Measurements from ENCODE around the gene STAM.

Gene STAM

DNA sequence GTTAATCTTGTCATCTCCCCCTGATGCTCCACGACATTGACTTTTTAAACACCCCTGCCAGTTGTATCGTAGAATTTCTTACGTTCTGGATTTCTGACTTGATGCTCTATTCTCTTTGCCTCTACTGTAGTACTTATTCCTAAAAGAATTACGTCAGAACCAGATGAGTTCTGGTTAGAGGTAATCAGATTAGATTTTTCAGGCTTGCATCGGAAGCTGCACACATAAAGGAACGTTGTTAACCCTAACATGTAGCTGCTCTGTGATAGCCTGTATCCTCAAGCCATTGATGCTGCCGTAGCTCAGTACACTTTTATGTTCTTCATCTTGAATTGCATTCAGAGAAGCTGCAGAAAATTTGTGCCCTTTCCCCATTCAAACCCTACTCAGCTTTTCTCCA is 81.8 kb downstream of the STAM start:
- H3K4me3 ChIP-seq (ENCODE audit: low read depth, low read length) = no peak overlapping the region
- TF ChIP-seq CTCF (IDR thresholded peaks at IDR 0.05; ENCODE audit: borderline replicate concordance, insufficient read depth, low read depth, low read length) = no peak

DNA sequence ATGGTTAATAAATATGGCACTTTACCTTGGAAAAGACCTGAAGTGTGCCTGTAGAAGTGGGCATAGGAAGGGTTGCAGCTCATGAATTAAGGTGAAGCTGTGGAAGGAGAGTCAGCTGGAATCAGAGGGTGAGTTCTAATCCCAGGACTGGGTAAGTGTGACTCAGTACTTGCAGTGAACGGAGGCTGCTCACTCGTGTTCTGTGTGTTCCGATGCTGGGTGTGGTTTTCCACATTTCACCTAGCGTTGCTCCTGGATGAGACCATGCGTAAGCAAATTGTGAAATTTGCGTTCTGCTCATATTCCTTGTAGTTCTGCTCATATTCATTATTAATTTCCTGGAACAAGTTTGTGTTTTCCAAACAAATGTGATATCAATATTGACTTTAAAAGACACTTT is 85.7 kb downstream of the STAM start:
- TF ChIP-seq CTCF (IDR thresholded peaks at IDR 0.05; ENCODE audit: borderline replicate concordance, insufficient read depth, low read depth, low read length) = no peak
- no peak overlapping the region for H3K4me3 ChIP-seq (ENCODE audit: low read depth, low read length)

DNA sequence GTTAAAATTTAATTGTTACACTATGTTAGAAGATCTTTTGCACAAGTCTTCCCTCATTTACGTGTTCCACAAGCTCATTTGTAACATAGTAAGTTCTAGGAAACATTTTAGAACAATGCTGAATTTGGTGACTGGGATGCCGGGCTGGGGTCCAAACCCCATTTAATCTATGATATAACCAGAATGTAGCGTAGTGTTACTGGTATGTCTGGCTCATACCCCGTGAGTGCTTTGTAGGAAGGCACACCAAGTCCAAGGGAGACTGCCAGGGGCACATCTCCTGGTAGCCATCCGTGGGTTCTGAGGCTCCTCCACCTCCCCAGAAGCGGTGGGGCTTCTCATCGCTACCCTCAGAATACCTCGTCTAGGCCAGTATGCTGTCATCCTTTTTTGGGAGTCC is 86.7 kb downstream of the STAM start:
- TF ChIP-seq CTCF (IDR thresholded peaks at IDR 0.05; ENCODE audit: borderline replicate concordance, insufficient read depth, low read depth, low read length) = no peak
- no peak overlapping the region for H3K4me3 ChIP-seq (ENCODE audit: low read depth, low read length)

- no peak for TF ChIP-seq CTCF (IDR thresholded peaks at IDR 0.05; ENCODE audit: borderline replicate concordance, insufficient read depth, low read depth, low read length)
- no peak overlapping the region for H3K4me3 ChIP-seq (ENCODE audit: low read depth, low read length)
Observed at GRCh38 chr10:17731331-17732020, 87.5 kb downstream of the STAM start.

DNA sequence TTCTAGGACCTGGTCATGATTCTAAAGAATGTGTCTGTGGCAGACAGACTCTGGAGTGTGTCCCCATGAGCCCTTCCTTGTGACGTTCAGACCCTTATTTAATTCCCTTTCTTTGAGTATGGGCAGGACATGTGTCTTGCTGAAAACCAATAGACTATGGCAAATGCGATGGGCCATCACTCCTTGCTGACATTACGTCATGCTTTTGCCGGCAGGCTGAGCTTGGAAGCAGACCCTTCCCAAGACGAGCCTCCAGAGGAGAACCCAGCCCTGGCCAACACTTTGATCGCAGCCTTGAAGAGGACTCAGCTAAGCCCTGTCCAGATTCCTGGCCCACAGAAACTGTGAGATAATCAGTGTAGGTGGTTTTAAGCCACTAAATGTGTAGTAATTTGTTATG is 89.7 kb downstream of the STAM start:
- no peak for TF ChIP-seq CTCF (IDR thresholded peaks at IDR 0.05; ENCODE audit: borderline replicate concordance, insufficient read depth, low read depth, low read length)
- H3K4me3 ChIP-seq (ENCODE audit: low read depth, low read length) = no peak overlapping the region

GRCh38 chr10:17734432-17735080 is 90.6 kb downstream of the STAM start:
- H3K4me3 ChIP-seq (ENCODE audit: low read depth, low read length) = no peak overlapping the region
- TF ChIP-seq CTCF (IDR thresholded peaks at IDR 0.05; ENCODE audit: borderline replicate concordance, insufficient read depth, low read depth, low read length) = no peak
